Measurements from ENCODE around the gene BTBD9. TPM values are rescaled to one million over a fixed set of nuclear protein-coding genes. Genes with fewer than 3 reads are reported as not detected.

BTBD9 gene
- total and polyA plus RNA-seq, 2 donors (not counting 3 experiments of a cell fraction or from before 2014, with no cell fraction given), result 4.9 to 15.0 TPM

DNA sequence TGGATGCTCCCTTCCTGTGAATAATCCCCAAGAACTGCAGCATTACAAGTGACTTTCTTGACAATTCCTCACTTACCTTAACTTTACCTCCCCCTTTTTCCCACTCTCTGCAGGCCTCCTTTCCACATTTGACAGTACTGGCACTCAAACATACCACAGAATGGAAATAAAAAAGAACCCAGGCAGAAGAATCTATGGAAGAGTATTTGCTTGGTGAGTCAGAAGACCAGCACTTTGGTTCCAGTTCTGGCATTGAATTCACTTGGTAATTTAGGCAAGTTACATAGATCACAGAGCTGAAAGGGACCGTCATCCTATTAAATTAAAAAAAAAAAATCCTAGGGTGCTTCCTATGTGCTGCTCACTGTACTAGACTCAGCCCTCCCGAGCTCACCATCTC lies 55.0 kb downstream of the BTBD9 start:
- Histone ChIP-seq H3K4me2 (ENCODE audit: insufficient read depth, low read length) (no peak overlapping the region), H3K79me2 (ENCODE audit: control insufficient read depth, insufficient read depth, low read length) (no peaks in the 10 kb centered on the region), H3K9me1 (replicated peaks; ENCODE audit: control insufficient read depth, extremely low read depth, insufficient read depth, low read length) (no peaks in the 10 kb centered on the region), H3K27ac (ENCODE audit: insufficient read depth, low read depth, low read length) (no peak overlapping the region), H3K4me1 (ENCODE audit: control insufficient read depth, extremely low read depth, insufficient read depth, low read length) (no peaks in the 10 kb centered on the region), H3K9ac (replicated peaks; ENCODE audit: extremely low read depth, insufficient read depth, low read length) (no peak overlapping the region), H3K9me3 (replicated peaks; ENCODE audit: control insufficient read depth, insufficient read depth, low read length) (no peaks in the 10 kb centered on the region), H2AFZ (ENCODE audit: low read depth, low read length) (no peak overlapping the region), H3K27me3 (ENCODE audit: control insufficient read depth in 2 of 2, insufficient read depth in 2 of 2, low read length in 2 of 2) (no peaks in the 10 kb centered on the region), H4K20me1 (replicated peaks; ENCODE audit: control insufficient read depth, extremely low read depth, insufficient read depth, low read length) (no peaks in the 10 kb centered on the region), H3K36me3 (ENCODE audit: control insufficient read depth in 2 of 2, extremely low read depth in 1 of 2, insufficient read depth in 2 of 2, low read length in 2 of 2) (no peaks in the 10 kb centered on the region), H3K4me3 (replicated peaks in 1 of 3; ENCODE audit: insufficient read depth in 1 of 3, low read depth in 1 of 3, low read length in 3 of 3) (no peak overlapping the region)
- ChIA-PET CTCF (interaction anchor here (1.2 kb wide), 1 partner anchor 29 kb away, joined by 3 read pairs; no protein-coding TSS in a partner anchor), POLR2A (no interaction called here)
- no peak for TF ChIP-seq JUN (IDR thresholded peaks at IDR 0.05; ENCODE audit: borderline replicate concordance, insufficient read depth, insufficient read length, low read depth)
- no peak for TF ChIP-seq POLR2AphosphoS5 (IDR thresholded peaks at IDR 0.05; ENCODE audit: insufficient read depth, low read depth, low read length)
- TF ChIP-seq POLR2A (IDR thresholded peaks at IDR 0.05; ENCODE audit: low read depth, low read length), result no peak
- TF ChIP-seq GATA2 (IDR thresholded peaks at IDR 0.05; ENCODE audit: insufficient read depth, insufficient read length, low read depth, low read length), result no peak
- TF ChIP-seq, protein P1, sequence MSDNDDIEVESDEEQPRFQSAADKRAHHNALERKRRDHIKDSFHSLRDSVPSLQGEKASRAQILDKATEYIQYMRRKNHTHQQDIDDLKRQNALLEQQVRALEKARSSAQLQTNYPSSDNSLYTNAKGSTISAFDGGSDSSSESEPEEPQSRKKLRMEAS (IDR thresholded peaks at IDR 0.05; ENCODE audit: insufficient read depth, insufficient read length), result no peak
- dilution Hi-C loops (cut with MboI; ENCODE audit: extremely low pct_ligation_motif_present, low sequenced_read_pairs), result no loop called here
- BruUV-seq (replicated peaks), result no TSS peak
- FAIRE-seq (no peak), DNase-seq (ENCODE audit: low read depth, low spot score) (no peak)
- intact Hi-C loops (cut with micrococcal nuclease), result no loop called here

DNA sequence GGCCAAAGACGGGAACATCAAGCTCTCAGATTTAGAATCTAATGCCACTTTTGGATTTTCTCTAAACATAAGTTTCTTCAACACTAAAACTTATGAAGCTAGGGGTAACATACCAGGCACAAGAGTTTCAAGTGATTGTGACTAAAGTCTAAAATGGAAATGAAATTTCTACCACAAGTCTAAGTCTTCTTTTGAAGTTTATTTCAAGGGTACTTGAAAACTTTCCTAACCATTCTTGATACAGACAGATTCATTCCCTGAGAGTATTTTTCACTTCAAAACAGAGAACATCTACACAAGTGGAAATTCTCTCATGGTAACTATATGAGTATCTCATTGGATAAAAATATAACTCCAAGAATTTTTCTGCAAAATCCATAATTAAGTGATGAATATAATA lies 56.2 kb downstream of the BTBD9 start:
- no peaks in the 10 kb centered on the region for H3K9me3 ChIP-seq (replicated peaks; ENCODE audit: control insufficient read depth, insufficient read depth, low read length)
- no peak overlapping the region for H3K27ac ChIP-seq (ENCODE audit: insufficient read depth, low read depth, low read length)
- dilution Hi-C loops (cut with MboI; ENCODE audit: extremely low pct_ligation_motif_present, low sequenced_read_pairs), result no loop called here
- H3K9ac ChIP-seq (replicated peaks; ENCODE audit: extremely low read depth, insufficient read depth, low read length), result no peak overlapping the region
- BruUV-seq (replicated peaks), result no TSS peak
- H3K4me1 ChIP-seq (ENCODE audit: control insufficient read depth, extremely low read depth, insufficient read depth, low read length), result peaks cover 10% of the 10 kb centered on the region
- POLR2A ChIA-PET, result no interaction called here
- FAIRE-seq, result peak; percentile 8
- no peak overlapping the region for H2AFZ ChIP-seq (ENCODE audit: low read depth, low read length)
- no peak overlapping the region for H3K4me2 ChIP-seq (ENCODE audit: insufficient read depth, low read length)
- intact Hi-C loops (cut with micrococcal nuclease), result no loop called here
- DNase-seq (ENCODE audit: low read depth, low spot score), result no peak
- no peaks in the 10 kb centered on the region for H4K20me1 ChIP-seq (replicated peaks; ENCODE audit: control insufficient read depth, extremely low read depth, insufficient read depth, low read length)
- no peaks in the 10 kb centered on the region for H3K9me1 ChIP-seq (replicated peaks; ENCODE audit: control insufficient read depth, extremely low read depth, insufficient read depth, low read length)
- CTCF ChIA-PET, result interaction anchor here (1.1 to 2.5 kb wide), 3 partner anchors 8 to 18 kb away, joined by 3 to 9 read pairs (median 4); no protein-coding TSS in a partner anchor
- TF ChIP-seq, protein P1 (IDR thresholded peaks at IDR 0.05; ENCODE audit: insufficient read depth, insufficient read length), result no peak
- TF ChIP-seq GATA2 (IDR thresholded peaks at IDR 0.05; ENCODE audit: insufficient read depth, insufficient read length, low read depth, low read length), result no peak
- no peak for TF ChIP-seq EZH2 (IDR thresholded peaks at IDR 0.05; ENCODE audit: borderline replicate concordance, low read depth, low read length, severe bottlenecking)
- TF ChIP-seq POLR2A (IDR thresholded peaks at IDR 0.05; ENCODE audit: low read depth, low read length), result no peak
- TF ChIP-seq FOS (IDR thresholded peaks at IDR 0.05; ENCODE audit: borderline replicate concordance, insufficient read depth, low read length), result no peak
- TF ChIP-seq JUN (IDR thresholded peaks at IDR 0.05; ENCODE audit: borderline replicate concordance, insufficient read depth, insufficient read length, low read depth), result no peak
- TF ChIP-seq, protein P2, sequence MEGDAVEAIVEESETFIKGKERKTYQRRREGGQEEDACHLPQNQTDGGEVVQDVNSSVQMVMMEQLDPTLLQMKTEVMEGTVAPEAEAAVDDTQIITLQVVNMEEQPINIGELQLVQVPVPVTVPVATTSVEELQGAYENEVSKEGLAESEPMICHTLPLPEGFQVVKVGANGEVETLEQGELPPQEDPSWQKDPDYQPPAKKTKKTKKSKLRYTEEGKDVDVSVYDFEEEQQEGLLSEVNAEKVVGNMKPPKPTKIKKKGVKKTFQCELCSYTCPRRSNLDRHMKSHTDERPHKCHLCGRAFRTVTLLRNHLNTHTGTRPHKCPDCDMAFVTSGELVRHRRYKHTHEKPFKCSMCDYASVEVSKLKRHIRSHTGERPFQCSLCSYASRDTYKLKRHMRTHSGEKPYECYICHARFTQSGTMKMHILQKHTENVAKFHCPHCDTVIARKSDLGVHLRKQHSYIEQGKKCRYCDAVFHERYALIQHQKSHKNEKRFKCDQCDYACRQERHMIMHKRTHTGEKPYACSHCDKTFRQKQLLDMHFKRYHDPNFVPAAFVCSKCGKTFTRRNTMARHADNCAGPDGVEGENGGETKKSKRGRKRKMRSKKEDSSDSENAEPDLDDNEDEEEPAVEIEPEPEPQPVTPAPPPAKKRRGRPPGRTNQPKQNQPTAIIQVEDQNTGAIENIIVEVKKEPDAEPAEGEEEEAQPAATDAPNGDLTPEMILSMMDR (IDR thresholded peaks at IDR 0.05; ENCODE audit: extremely low read depth in 1 of 2, insufficient read depth in 1 of 2, low read depth in 1 of 2, low read length in 2 of 2), result no peak
- TF ChIP-seq POLR2AphosphoS5 (IDR thresholded peaks at IDR 0.05; ENCODE audit: insufficient read depth, low read depth, low read length), result no peak
- no peak for TF ChIP-seq MYC (IDR thresholded peaks at IDR 0.05; ENCODE audit: low read depth, low read length)
- no peaks in the 10 kb centered on the region for H3K27me3 ChIP-seq (ENCODE audit: control insufficient read depth in 2 of 2, insufficient read depth in 2 of 2, low read length in 2 of 2)
- H3K36me3 ChIP-seq (ENCODE audit: control insufficient read depth in 2 of 2, extremely low read depth in 1 of 2, insufficient read depth in 2 of 2, low read length in 2 of 2), result no peaks in the 10 kb centered on the region
- H3K79me2 ChIP-seq (ENCODE audit: control insufficient read depth, insufficient read depth, low read length), result no peaks in the 10 kb centered on the region
- no peak overlapping the region for H3K4me3 ChIP-seq (replicated peaks in 1 of 3; ENCODE audit: insufficient read depth in 1 of 3, low read depth in 1 of 3, low read length in 3 of 3)

All from endothelial cell of umbilical vein (primary cell).